ENCODE measurements around the gene GSTM5. TPM values are rescaled to one million over a fixed set of nuclear protein-coding genes. Genes with fewer than 3 reads are reported as not detected.
"Not testable (repeated sequence)": the region's sequence is repeated elsewhere in the genome, so short reads cannot be mapped to it uniquely, and the experiment has no call there.

GSTM5 gene
- total RNA-seq, 4 donors from 2014 or later, result 2.8 to 5.4 (median 3.0) TPM

DNA sequence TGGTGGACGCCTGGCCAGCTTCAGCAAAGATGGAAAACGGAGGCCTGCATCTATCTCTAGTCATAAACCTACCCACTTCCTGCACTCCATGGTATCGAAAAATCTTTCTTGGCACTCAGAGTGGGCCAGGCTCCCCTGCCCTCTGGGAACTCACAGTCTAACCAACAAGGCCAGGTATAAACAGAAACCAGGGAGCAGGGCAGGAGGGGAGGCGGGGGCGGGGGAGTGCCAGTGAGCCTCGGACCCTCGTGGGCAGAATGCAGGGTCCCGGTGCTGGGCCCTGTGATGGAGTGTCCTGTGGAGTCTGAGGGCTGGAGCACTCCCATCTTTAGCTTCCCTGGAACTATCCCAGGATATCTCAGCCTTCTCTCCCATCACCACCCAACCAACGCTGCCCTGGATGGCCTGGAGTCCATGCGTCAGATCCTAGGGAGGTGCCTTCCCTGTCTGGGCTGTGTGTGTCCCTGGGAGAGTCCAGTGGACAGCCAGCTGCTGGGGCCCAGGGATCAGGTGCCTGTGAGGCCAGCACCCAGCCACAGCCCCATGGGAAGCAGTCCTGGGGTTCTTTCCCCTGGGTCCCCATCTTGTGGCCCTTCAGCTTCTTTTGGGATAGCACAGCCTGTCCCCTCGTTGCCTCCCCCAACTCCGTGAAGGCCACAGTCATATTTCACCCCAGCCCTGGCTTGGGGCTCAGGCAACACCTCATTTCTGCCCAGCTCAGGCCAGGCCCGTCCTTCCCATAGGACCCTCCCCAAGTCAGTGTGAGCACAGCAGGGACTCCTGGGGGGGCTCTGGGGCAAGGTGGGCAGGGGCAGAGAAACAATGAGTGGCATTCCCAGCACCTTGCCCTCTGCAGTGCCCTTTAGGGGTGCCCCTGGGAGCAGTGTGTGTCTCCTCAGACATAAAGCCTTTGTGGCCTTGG lies 52.8 kb downstream of the GSTM5 start:
- DNase-seq, result no peak
- intact Hi-C loops (cut with DNase I), result no loop called here
- no peaks in the 10 kb centered on the region for H3K4me1 ChIP-seq
- no peak overlapping the region for H3K27ac ChIP-seq
- no peak overlapping the region for H3K4me3 ChIP-seq (replicated peaks in 1 of 3)
- no peaks in the 10 kb centered on the region for H3K9me3 ChIP-seq
- WGBS, 2 donors, result 91 to 95% methylated on average over 13 of the region's 13 CpGs
- H3K36me3 ChIP-seq, result no peaks in the 10 kb centered on the region
- no peaks in the 10 kb centered on the region for H3K27me3 ChIP-seq
- no peak for TF ChIP-seq POLR2A (IDR thresholded peaks at IDR 0.05)
- TF ChIP-seq, protein P1, sequence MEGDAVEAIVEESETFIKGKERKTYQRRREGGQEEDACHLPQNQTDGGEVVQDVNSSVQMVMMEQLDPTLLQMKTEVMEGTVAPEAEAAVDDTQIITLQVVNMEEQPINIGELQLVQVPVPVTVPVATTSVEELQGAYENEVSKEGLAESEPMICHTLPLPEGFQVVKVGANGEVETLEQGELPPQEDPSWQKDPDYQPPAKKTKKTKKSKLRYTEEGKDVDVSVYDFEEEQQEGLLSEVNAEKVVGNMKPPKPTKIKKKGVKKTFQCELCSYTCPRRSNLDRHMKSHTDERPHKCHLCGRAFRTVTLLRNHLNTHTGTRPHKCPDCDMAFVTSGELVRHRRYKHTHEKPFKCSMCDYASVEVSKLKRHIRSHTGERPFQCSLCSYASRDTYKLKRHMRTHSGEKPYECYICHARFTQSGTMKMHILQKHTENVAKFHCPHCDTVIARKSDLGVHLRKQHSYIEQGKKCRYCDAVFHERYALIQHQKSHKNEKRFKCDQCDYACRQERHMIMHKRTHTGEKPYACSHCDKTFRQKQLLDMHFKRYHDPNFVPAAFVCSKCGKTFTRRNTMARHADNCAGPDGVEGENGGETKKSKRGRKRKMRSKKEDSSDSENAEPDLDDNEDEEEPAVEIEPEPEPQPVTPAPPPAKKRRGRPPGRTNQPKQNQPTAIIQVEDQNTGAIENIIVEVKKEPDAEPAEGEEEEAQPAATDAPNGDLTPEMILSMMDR (IDR thresholded peaks at IDR 0.05), result no peak

DNA sequence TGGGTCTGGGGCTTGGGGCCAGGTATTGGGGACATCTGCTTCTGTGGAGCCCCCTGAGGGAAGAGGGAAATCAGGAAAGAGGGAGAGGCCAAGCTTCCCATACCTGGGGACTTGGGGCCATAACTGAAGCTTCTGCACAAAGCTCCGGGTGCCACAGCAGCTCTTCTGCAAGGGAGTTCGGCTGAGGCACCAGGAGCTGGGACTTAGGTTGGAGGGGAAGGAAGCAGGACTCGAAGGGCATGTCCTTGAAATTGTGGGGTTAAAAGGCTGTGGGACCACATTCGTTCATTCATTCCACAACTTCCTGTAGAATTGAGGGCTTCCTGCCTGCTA lies 53.4 kb downstream of the GSTM5 start:
- no peak for TF ChIP-seq POLR2A (IDR thresholded peaks at IDR 0.05)
- TF ChIP-seq, protein P1 (IDR thresholded peaks at IDR 0.05), result no peak
- H3K27ac ChIP-seq, result no peak overlapping the region
- no peaks in the 10 kb centered on the region for H3K36me3 ChIP-seq
- peaks cover 0 to 3% of the 10 kb centered on the region in 2 donors for H3K4me1 ChIP-seq
- H3K9me3 ChIP-seq, result no peaks in the 10 kb centered on the region
- 68 to 90% methylated on average over 4 of the region's 4 CpGs for WGBS, 2 donors
- no peak for DNase-seq
- H3K27me3 ChIP-seq, result no peaks in the 10 kb centered on the region
- intact Hi-C loops (cut with DNase I), result no loop called here
- H3K4me3 ChIP-seq (replicated peaks in 1 of 3), result no peak overlapping the region

DNA sequence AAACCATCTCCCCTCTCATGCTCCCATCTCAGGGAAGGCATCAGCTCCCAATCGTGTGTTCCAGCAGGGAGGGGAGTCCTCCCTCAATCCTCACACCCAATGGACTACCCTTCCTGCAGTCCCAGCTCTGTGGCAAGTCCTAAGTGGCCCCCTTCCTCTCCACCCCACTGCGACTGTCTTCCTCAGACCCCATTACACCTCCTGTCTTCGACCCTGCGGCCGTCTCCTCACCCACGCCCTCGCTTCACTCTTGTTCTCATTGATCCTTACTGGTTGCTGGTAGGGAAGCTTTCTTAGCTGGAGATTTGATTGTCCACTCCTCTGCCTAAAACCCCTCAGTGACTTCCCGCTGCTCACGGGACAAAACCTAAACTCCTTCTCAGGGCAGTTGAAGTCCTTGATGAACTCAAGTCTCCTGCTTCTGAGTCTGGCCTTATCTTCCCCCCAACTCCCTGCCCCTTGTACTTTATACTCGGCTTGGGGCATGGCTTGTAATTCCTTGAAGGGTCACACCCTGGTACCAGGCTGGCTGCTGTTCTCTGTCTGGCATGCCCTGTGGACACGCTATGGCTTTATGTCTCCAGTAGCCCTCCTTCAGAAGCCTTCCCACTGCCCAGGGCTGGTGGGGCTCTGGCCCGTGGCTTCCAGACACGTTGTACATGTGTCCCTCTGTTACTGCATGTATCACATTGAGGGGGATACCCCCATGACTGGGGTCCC lies 54.0 kb downstream of the GSTM5 start:
- H3K4me3 ChIP-seq (replicated peaks in 1 of 3), result no peak overlapping the region
- H3K27ac ChIP-seq, result no peak overlapping the region
- no peak for TF ChIP-seq POLR2A (IDR thresholded peaks at IDR 0.05)
- TF ChIP-seq, protein P1 (IDR thresholded peaks at IDR 0.05), result no peak
- peaks cover 0 to 8% of the 10 kb centered on the region in 2 donors for H3K4me1 ChIP-seq
- DNase-seq, result no peak
- intact Hi-C loops (cut with DNase I), result no loop called here
- H3K27me3 ChIP-seq, result no peaks in the 10 kb centered on the region
- no peaks in the 10 kb centered on the region for H3K36me3 ChIP-seq
- WGBS, 2 donors, result 66 to 85% methylated on average over 13 of the region's 13 CpGs
- H3K9me3 ChIP-seq, result no peaks in the 10 kb centered on the region

DNA sequence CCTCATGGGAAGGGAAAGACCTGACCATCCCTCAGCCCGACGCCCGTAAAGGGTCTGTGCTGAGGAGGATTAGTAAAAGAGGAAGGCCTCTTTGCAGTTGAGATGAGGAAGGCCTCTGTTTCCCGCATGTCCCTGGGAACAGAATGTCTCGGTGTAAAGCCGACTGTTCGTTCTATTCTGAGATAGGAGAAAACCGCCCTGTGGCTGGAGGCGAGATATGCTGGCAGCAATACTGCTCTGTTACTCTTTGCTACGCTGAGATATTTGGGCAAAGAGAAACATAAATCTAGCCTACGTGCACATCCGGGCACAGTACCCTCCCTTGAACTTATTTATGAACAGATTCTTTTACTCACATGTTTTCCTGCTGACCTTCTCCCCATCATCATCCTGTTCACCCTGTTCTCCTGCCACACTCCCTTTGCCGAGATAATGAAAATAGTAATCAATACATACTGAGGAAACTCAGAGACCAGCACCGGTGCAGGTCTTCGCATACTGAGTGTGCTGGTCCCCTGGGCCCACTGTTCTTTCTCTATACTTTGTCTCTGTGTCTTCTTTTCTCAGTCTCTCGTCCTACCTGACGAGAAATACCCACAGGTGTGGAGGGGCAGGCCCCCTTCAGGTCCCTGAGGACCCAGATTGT lies 55.1 kb downstream of the GSTM5 start:
- H3K4me3 ChIP-seq (replicated peaks in 1 of 3); H3K9me3 ChIP-seq; intact Hi-C loops (cut with DNase I); H3K36me3 ChIP-seq; H3K27me3 ChIP-seq; H3K4me1 ChIP-seq; DNase-seq; H3K27ac ChIP-seq: not testable (repeated sequence)
- WGBS, 2 donors, result 76 to 90% methylated on average over 17 of the region's 17 CpGs

Other genes with a start within 250 kb of the GSTM5 start
- 10 to 100 TPM in 1 of 4 donors, 1 to 10 TPM in 3; 7.9 to 12.4 (median 9.1) TPM for gene SYPL2, start 245.7 kb upstream of the GSTM5 start, total RNA-seq
- 10 to 100 TPM in 1 of 4 donors, 1 to 10 TPM in 3; 5.8 to 11.7 (median 8.4) TPM for gene ATXN7L2, start 228.3 kb upstream of the GSTM5 start, total RNA-seq
- gene CYB561D1, start 218.2 kb upstream of the GSTM5 start, total RNA-seq, result 10 to 100 TPM in 3 of 4 donors, 1 to 10 TPM in 1; 8.1 to 16.0 (median 12.2) TPM
- 10 to 100 TPM; 13.5 to 14.0 (median 13.8) TPM for gene AMIGO1, start 202.5 kb upstream of the GSTM5 start, total RNA-seq
- 1 to 10 TPM in 2 of 4 donors, under 1 TPM in 2; 0.11 to 3.8 (median 1.1) TPM for gene GPR61, start 172.4 kb upstream of the GSTM5 start, total RNA-seq
- 1 to 10 TPM; 5.1 to 7.2 (median 6.0) TPM for gene GNAI3, start 163.6 kb upstream of the GSTM5 start, total RNA-seq
- gene GNAT2, start 92.6 kb upstream of the GSTM5 start, total RNA-seq, result not detected
- 10 to 100 TPM; 31.2 to 74.8 (median 46.8) TPM for gene AMPD2, start 92.4 kb upstream of the GSTM5 start, total RNA-seq
- gene GSTM4, start 56.2 kb upstream of the GSTM5 start, total RNA-seq, result 10 to 100 TPM; 30.8 to 68.8 (median 43.7) TPM
- 10 to 100 TPM; 37.1 to 73.6 (median 62.3) TPM for gene GSTM2, start 44.2 kb upstream of the GSTM5 start, total RNA-seq
- 10 to 100 TPM in 1 of 4 donors, not detected in 3; 23.4 TPM for gene GSTM1, start 24.4 kb upstream of the GSTM5 start, total RNA-seq
- 100 to 1,000 TPM in 3 of 4 donors, 10 to 100 TPM in 1; 61.1 to 162 (median 132) TPM for gene GSTM3, start 28.8 kb downstream of the GSTM5 start, total RNA-seq
- gene EPS8L3, start 51.7 kb downstream of the GSTM5 start, total RNA-seq, result not detected
- gene CSF1, start 198.6 kb downstream of the GSTM5 start, total RNA-seq, result 100 to 1,000 TPM in 1 of 4 donors, 10 to 100 TPM in 3; 33.5 to 127 (median 62.3) TPM

Measured in thyroid gland (tissue), 4 donors.